Measurements from ENCODE around the gene ZNF277.

DNA sequence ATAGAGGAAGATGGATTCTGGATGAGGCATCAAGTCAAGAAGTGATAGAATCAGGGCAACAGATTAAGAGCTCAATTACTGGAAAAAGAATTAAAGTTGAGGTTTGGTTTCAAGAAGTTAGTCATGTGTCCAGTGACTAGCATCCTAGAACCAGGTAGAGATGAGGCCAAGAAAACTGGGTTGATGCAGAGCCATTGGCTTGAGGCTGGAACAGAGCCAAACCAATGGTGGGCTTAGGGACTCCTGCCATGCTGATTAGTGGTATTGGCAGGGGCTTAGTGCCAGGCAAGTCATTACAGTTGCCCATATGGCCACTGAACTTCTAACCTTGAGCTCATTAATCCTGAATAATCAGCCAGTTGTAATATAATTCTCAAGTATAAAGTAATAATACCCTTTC is 18.5 kb downstream of the ZNF277 start:
- TF ChIP-seq, protein P1, sequence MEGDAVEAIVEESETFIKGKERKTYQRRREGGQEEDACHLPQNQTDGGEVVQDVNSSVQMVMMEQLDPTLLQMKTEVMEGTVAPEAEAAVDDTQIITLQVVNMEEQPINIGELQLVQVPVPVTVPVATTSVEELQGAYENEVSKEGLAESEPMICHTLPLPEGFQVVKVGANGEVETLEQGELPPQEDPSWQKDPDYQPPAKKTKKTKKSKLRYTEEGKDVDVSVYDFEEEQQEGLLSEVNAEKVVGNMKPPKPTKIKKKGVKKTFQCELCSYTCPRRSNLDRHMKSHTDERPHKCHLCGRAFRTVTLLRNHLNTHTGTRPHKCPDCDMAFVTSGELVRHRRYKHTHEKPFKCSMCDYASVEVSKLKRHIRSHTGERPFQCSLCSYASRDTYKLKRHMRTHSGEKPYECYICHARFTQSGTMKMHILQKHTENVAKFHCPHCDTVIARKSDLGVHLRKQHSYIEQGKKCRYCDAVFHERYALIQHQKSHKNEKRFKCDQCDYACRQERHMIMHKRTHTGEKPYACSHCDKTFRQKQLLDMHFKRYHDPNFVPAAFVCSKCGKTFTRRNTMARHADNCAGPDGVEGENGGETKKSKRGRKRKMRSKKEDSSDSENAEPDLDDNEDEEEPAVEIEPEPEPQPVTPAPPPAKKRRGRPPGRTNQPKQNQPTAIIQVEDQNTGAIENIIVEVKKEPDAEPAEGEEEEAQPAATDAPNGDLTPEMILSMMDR (IDR thresholded peaks at IDR 0.05; ENCODE audit: insufficient read depth, low read length, poor library complexity, severe bottlenecking): no peak
- TF ChIP-seq EZH2phosphoT487 (conservative IDR thresholded peaks at IDR 0.05; ENCODE audit: low read length): no peak
